GM13976 (cell line): Measurements from ENCODE around the gene ITPR2.
"Not testable (repeated sequence)": the region's sequence is repeated elsewhere in the genome, so short reads cannot be mapped to it uniquely, and the experiment has no call there.

Experiments
- DNase-seq: peaks from one replicate; pipeline ENCODE4 v3.0.0; 2012; ENCODE audit warnings: low spot score
- CTCF ChIP-seq: IDR thresholded peaks from 2 replicates; pipeline ENCODE4 v1.5.1; 2012; ENCODE audit warnings: borderline replicate concordance, mild to moderate bottlenecking; ENCODE audit not compliant: insufficient read depth; ENCODE audit errors: extremely low read depth, missing control alignments, control extremely low read depth
- in situ Hi-C: fragments of 300-500 bp; cut with MboI; formaldehyde crosslinking; loops from one replicate; pipeline ENCODE4 v1.12.0; 2022; ENCODE audit warnings: low sequenced_read_pairs, mixed read lengths, inconsistent platforms; ENCODE audit not compliant: unreplicated experiment

ITPR2 gene

GRCh38 chr12:26735249-26735639 is 97.8 kb downstream of the ITPR2 start:
- TF ChIP-seq CTCF, result no peak
- in situ Hi-C loops, result no loop called here
- DNase-seq, result no peak

- DNase-seq, result no peak
- in situ Hi-C loops, result no loop called here
- TF ChIP-seq CTCF, result no peak
Observed at GRCh38 chr12:26734510-26735248, 98.3 kb downstream of the ITPR2 start.

GRCh38 chr12:26732005-26732908 is 100.7 kb downstream of the ITPR2 start:
- in situ Hi-C loops, result no loop called here
- DNase-seq, result no peak
- no peak for TF ChIP-seq CTCF

GRCh38 chr12:26730481-26731350 is 102.3 kb downstream of the ITPR2 start:
- DNase-seq, result no peak
- TF ChIP-seq CTCF, result no peak
- in situ Hi-C loops, result no loop called here

GRCh38 chr12:26729137-26729671 is 103.8 kb downstream of the ITPR2 start:
- DNase-seq, in situ Hi-C loops: not testable (repeated sequence)

GRCh38 chr12:26728205-26729050 is 104.6 kb downstream of the ITPR2 start:
- no peak for DNase-seq
- TF ChIP-seq CTCF, result no peak
- in situ Hi-C loops, result no loop called here
